ENCODE data around the gene P4HTM. TPM values are rescaled to one million over a fixed set of nuclear protein-coding genes. Genes with fewer than 3 reads are reported as not detected.

P4HTM gene
- 10 to 100 TPM; 32.7 to 32.8 TPM for total RNA-seq

GRCh38 chr3:48989796-48990635 is at the start of gene P4HTM:
P4HTM (plus strand) TSS chr3:48990241; CDS start chr3:48990257, 16 bp downstream.
- POLR2A ChIA-PET = interaction anchor here (0.7 to 4.3 kb wide), 8 partner anchors 17 to 212 kb away, joined by 3 to 46 read pairs (median 6); partner anchors contain the start of genes ARIH2, DALRD3, IMPDH2 and NDUFAF3
- intact Hi-C loops (cut with micrococcal nuclease) = loop anchor here (1.0 to 2.0 kb wide), 4 partner anchors 17 to 459 kb away; partner anchors contain the start of genes IMPDH2 and WDR6

GRCh38 chr3:48945432-48945831 is 44.6 kb upstream of the P4HTM start:
- ChIA-PET POLR2A (no interaction called here), CTCF (interaction anchor here (1.0 kb wide), 1 partner anchor 13 kb away, joined by 5 read pairs; no protein-coding TSS in a partner anchor)
- intact Hi-C loops (cut with micrococcal nuclease) = loop anchor here (10.0 kb wide), 1 partner anchor 201 kb away; no protein-coding TSS in a partner anchor
- Mint-ChIP-seq H3K4me3 (no peak overlapping the region), H3K27ac (peak overlapping the region; percentile 72), H3K4me1 (ENCODE audit: low read depth) (peaks cover 34% of the 10 kb centered on the region), H3K27me3 (no peaks in the 10 kb centered on the region), H3K36me3 (peaks cover 16% of the 10 kb centered on the region), H3K9me3 (no peaks in the 10 kb centered on the region)
- DNase-seq = no peak

More at GRCh38 chr3:48989796-48990635, at the start of gene P4HTM:
- H3K27me3 Mint-ChIP-seq = no peaks in the 10 kb centered on the region
- peak within 1 kb of the TSS; percentile 95 for H3K4me3 Mint-ChIP-seq
- peak; percentile 88 for DNase-seq
- H3K4me1 Mint-ChIP-seq (ENCODE audit: low read depth) = peaks cover 36% of the 10 kb centered on the region
- no peaks in the 10 kb centered on the region for H3K9me3 Mint-ChIP-seq
- H3K36me3 Mint-ChIP-seq = peaks cover 9% of the 10 kb centered on the region
- peak within 1 kb of the TSS; percentile 94 for H3K27ac Mint-ChIP-seq
- CTCF ChIA-PET = interaction anchor here (0.7 to 6.5 kb wide), 15 partner anchors 11 to 459 kb away, joined by 3 to 88 read pairs (median 13); partner anchors contain the start of genes DALRD3, IMPDH2, NDUFAF3 and QRICH1

GRCh38 chr3:48945891-48946549 is 44.0 kb upstream of the P4HTM start:
- intact Hi-C loops (cut with micrococcal nuclease) = loop anchor here (10.0 kb wide), 1 partner anchor 201 kb away; no protein-coding TSS in a partner anchor
- ChIA-PET POLR2A (no interaction called here), CTCF (interaction anchor here (1.0 kb wide), 1 partner anchor 14 kb away, joined by 5 read pairs; no protein-coding TSS in a partner anchor)
- peaks cover 16% of the 10 kb centered on the region for H3K36me3 Mint-ChIP-seq
- H3K4me1 Mint-ChIP-seq (ENCODE audit: low read depth) = peaks cover 35% of the 10 kb centered on the region
- H3K4me3 Mint-ChIP-seq = no peak overlapping the region
- no peaks in the 10 kb centered on the region for H3K27me3 Mint-ChIP-seq
- peak overlapping the region; percentile 72 for H3K27ac Mint-ChIP-seq
- no peaks in the 10 kb centered on the region for H3K9me3 Mint-ChIP-seq
- DNase-seq = no peak

DNA sequence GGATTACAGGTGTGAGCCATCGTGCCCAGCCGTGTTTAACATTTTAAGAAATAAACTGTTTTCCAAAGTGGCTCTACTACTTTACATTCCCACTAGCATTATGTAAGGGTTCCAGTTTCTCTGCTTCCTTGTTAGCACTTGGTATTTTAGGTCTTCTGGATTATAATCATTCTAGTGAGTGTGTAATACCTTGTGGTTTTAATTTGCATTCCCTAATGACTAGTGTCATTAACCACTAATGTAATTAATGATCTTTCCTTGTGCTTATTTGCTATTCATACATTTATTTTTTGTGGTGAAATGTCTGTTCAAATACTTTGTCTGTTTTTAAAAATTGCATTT is 40.7 kb upstream of the P4HTM start:
- DNase-seq = no peak
- H3K36me3 Mint-ChIP-seq = peaks cover 12% of the 10 kb centered on the region
- H3K27me3 Mint-ChIP-seq = no peaks in the 10 kb centered on the region
- intact Hi-C loops (cut with micrococcal nuclease) = loop anchor here (10.0 kb wide), 1 partner anchor 205 kb away; no protein-coding TSS in a partner anchor
- POLR2A ChIA-PET = no interaction called here
- H3K27ac Mint-ChIP-seq = no peak overlapping the region
- CTCF ChIA-PET = no interaction called here
- no peaks in the 10 kb centered on the region for H3K9me3 Mint-ChIP-seq
- no peak overlapping the region for H3K4me3 Mint-ChIP-seq
- H3K4me1 Mint-ChIP-seq (ENCODE audit: low read depth) = peaks cover 36% of the 10 kb centered on the region

- no peak overlapping the region for H3K27ac Mint-ChIP-seq
- H3K36me3 Mint-ChIP-seq = peaks cover 10% of the 10 kb centered on the region
- H3K9me3 Mint-ChIP-seq = no peaks in the 10 kb centered on the region
- no peak overlapping the region for H3K4me3 Mint-ChIP-seq
- H3K4me1 Mint-ChIP-seq (ENCODE audit: low read depth) = peaks cover 29% of the 10 kb centered on the region
- intact Hi-C loops (cut with micrococcal nuclease) = no loop called here
- H3K27me3 Mint-ChIP-seq = no peaks in the 10 kb centered on the region
- ChIA-PET CTCF (interaction anchor here (2.0 kb wide), 1 partner anchor 16 kb away, joined by 5 read pairs; no protein-coding TSS in a partner anchor), POLR2A (no interaction called here)
- no peak for DNase-seq
Measured at GRCh38 chr3:48950051-48950450, 40.0 kb upstream of the P4HTM start.

GRCh38 chr3:48951764-48952163 is 38.3 kb upstream of the P4HTM start:
- no peak overlapping the region for H3K4me3 Mint-ChIP-seq
- H3K36me3 Mint-ChIP-seq = peaks cover 15% of the 10 kb centered on the region
- ChIA-PET CTCF (interaction anchor here (0.6 to 2.4 kb wide), 9 partner anchors 9 to 212 kb away, joined by 3 to 14 read pairs (median 4); partner anchors contain the start of genes ARIH2 and SLC25A20), POLR2A (interaction anchor here (0.6 to 1.2 kb wide), 2 partner anchors 142 to 396 kb away, joined by 3 read pairs; partner anchors contain the start of gene QRICH1)
- no peak for DNase-seq
- no peaks in the 10 kb centered on the region for H3K27me3 Mint-ChIP-seq
- intact Hi-C loops (cut with micrococcal nuclease) = no loop called here
- H3K27ac Mint-ChIP-seq = no peak overlapping the region
- H3K9me3 Mint-ChIP-seq = no peaks in the 10 kb centered on the region
- H3K4me1 Mint-ChIP-seq (ENCODE audit: low read depth) = peaks cover 18% of the 10 kb centered on the region

DNA sequence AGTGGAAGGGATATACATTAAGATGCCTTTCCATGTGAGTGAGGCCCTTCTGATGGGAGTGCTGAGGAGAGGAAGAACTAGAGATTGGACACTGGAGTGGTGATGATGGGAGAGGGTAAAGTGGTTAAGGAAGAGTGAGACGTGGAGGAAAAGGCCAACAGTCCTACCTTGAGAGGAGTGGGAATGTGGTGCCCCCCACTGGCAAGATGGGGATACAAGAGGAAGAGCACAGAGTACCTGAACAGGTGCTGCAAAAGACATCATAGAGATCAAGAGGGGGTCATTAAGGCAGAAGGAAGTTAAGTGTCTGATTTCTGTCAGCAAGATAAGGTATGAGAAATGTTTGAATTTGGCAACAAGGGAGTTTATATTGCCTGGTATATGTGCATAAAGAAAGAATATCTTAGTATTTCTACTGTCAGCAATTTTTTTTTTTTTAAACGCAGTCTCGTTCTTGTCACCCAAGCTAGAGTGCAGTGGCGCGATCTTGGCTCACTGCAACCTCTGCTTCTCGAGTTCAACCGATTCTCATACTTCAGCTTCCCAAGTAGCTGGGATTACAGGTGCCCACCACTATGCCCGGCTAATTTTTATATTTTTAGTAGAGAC is 37.4 kb upstream of the P4HTM start:
- peaks cover 18% of the 10 kb centered on the region for H3K4me1 Mint-ChIP-seq (ENCODE audit: low read depth)
- POLR2A ChIA-PET = interaction anchor here (1.2 kb wide), 1 partner anchor 141 kb away, joined by 3 read pairs; the partner anchor contains the start of gene QRICH1
- no peaks in the 10 kb centered on the region for H3K27me3 Mint-ChIP-seq
- no peaks in the 10 kb centered on the region for H3K9me3 Mint-ChIP-seq
- DNase-seq = peak; percentile 66
- no peak overlapping the region for H3K4me3 Mint-ChIP-seq
- H3K27ac Mint-ChIP-seq = no peak overlapping the region
- intact Hi-C loops (cut with micrococcal nuclease) = no loop called here
- CTCF ChIA-PET = interaction anchor here (0.6 to 2.4 kb wide), 8 partner anchors 9 to 213 kb away, joined by 3 to 14 read pairs (median 4); partner anchors contain the start of genes ARIH2 and SLC25A20
- peaks cover 22% of the 10 kb centered on the region for H3K36me3 Mint-ChIP-seq

DNA sequence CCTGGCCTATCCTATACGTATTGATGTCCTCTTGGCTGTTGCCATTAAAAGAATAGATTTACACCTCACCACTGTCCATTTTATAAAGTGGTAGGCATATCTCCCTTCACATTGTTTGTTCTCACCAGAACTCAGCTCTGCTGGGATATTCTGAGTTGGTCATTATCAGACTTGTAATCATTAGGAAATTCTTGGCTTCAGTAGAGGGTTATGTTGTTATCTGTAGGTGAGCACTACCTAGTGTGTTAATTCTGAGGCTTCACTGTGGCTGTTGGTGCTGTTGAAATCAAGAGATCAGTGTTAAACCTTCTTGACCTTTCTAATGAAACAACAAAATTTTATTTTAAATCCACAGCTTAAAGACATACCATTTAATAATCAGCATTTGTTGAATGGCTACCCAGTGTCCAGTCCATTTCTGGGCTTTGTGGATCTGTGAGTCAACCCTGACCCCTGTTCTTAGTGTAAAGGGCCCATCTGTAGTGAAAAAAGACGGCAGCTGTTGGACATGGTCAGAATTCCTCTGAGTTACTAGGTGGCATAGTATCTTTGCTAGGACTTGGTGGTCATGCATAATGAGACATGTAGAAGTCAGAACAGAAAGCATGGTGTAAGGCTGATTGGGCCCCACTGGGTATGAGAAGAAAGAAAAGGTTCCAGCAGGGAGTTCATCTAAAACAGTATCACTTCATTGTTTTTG is 32.9 kb upstream of the P4HTM start:
- intact Hi-C loops (cut with micrococcal nuclease) = no loop called here
- CTCF ChIA-PET = no interaction called here
- POLR2A ChIA-PET = no interaction called here
- no peak for DNase-seq
- Mint-ChIP-seq H3K4me3 (no peak overlapping the region), H3K27me3 (no peaks in the 10 kb centered on the region), H3K4me1 (ENCODE audit: low read depth) (peaks cover 7% of the 10 kb centered on the region), H3K9me3 (no peaks in the 10 kb centered on the region), H3K36me3 (peaks cover 22% of the 10 kb centered on the region), H3K27ac (no peak overlapping the region)

DNA sequence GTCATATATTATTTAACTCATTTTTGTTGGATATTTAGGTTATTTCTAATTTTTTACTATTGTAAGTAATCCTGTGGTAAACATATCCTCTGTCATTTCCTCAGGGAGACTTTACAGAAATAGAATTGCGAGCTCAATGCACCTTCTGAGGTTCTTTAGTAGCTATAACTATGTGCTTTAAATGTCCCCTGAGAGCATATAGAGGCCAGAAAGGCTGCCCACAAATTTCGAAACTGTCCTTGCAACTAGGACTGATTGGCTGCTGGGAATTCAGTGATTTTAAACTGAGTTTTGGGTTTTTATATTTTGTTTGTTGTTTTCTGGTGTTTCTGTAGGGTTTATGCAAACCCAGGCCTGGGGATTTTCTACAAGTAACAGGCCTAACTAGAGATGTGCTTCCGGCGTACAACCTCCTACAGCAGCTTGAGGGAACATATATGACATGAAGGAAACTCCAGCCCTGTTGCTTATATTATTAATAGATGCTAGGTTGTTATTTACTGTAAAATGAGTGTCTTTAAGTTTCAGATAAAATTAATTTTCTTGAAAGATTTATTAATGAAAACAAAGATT is 29.1 kb upstream of the P4HTM start:
- POLR2A ChIA-PET = no interaction called here
- no peak overlapping the region for H3K27ac Mint-ChIP-seq

GRCh38 chr3:48962340-48962739 is 27.7 kb upstream of the P4HTM start:
- H3K36me3 Mint-ChIP-seq = peaks cover 33% of the 10 kb centered on the region
- peaks cover 19% of the 10 kb centered on the region for H3K4me1 Mint-ChIP-seq (ENCODE audit: low read depth)
- POLR2A ChIA-PET = no interaction called here
- no peaks in the 10 kb centered on the region for H3K9me3 Mint-ChIP-seq
- H3K27ac Mint-ChIP-seq = peak overlapping the region; percentile 40
- no peak overlapping the region for H3K4me3 Mint-ChIP-seq
- no peaks in the 10 kb centered on the region for H3K27me3 Mint-ChIP-seq
- intact Hi-C loops (cut with micrococcal nuclease) = no loop called here
- no peak for DNase-seq
- CTCF ChIA-PET = no interaction called here

More for the DNA sequence above, 29.1 kb upstream of the P4HTM start:
- no peak overlapping the region for H3K4me3 Mint-ChIP-seq
- peaks cover 4% of the 10 kb centered on the region for H3K4me1 Mint-ChIP-seq (ENCODE audit: low read depth)
- H3K36me3 Mint-ChIP-seq = peaks cover 29% of the 10 kb centered on the region
- no peaks in the 10 kb centered on the region for H3K9me3 Mint-ChIP-seq
- no peaks in the 10 kb centered on the region for H3K27me3 Mint-ChIP-seq
- CTCF ChIA-PET = interaction anchor here (0.6 kb wide), 1 partner anchor 197 kb away, joined by 3 read pairs; no protein-coding TSS in a partner anchor
- DNase-seq = no peak
- intact Hi-C loops (cut with micrococcal nuclease) = no loop called here

DNA sequence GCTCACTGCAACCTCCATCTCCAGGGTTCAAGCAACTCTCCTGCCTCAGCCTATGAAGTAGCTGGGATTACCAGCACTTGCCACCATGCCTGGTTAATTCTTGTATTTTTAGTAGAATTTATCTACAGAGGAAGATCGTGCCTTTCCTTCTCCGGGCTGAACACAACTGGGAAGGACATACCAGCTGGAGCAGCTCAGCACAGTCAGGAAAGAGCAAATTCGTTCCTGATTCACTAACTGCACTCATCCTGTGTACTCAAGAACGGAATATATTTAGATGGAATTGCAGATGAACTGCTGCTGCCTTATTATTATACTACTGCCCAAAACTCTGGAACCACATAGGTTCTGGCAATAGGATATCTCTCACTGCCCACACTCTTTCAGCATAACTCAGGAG is 27.1 kb upstream of the P4HTM start:
- DNase-seq = no peak
- Mint-ChIP-seq H3K27ac (no peak overlapping the region), H3K27me3 (no peaks in the 10 kb centered on the region), H3K36me3 (peaks cover 35% of the 10 kb centered on the region), H3K9me3 (no peaks in the 10 kb centered on the region), H3K4me1 (ENCODE audit: low read depth) (peaks cover 20% of the 10 kb centered on the region), H3K4me3 (no peak overlapping the region)
- intact Hi-C loops (cut with micrococcal nuclease) = no loop called here
- CTCF ChIA-PET = no interaction called here
- POLR2A ChIA-PET = no interaction called here
